ENCODE data around the gene ASIC3.

The ASIC3 gene

DNA sequence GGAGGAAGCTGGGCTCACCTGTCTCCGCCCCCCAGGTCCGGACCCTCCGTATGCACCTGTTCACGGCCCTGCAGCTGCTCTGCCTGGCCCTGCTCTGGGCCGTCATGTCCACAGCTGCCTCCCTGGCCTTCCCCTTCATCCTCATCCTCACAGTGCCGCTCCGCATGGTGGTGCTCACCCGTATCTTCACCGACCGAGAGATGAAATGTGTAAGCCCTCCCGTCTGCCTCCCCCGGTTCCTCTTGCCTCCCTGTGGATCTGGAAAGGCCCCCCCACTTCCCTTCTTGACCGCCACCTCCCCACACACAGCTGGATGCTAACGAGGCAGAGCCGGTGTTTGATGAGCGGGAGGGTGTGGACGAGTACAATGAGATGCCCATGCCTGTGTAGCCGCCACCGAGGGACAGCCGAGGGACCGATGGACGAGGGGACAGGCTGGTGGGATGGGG lies 27.7 kb downstream of the ASIC3 start:
- DNase-seq = no peak

DNA sequence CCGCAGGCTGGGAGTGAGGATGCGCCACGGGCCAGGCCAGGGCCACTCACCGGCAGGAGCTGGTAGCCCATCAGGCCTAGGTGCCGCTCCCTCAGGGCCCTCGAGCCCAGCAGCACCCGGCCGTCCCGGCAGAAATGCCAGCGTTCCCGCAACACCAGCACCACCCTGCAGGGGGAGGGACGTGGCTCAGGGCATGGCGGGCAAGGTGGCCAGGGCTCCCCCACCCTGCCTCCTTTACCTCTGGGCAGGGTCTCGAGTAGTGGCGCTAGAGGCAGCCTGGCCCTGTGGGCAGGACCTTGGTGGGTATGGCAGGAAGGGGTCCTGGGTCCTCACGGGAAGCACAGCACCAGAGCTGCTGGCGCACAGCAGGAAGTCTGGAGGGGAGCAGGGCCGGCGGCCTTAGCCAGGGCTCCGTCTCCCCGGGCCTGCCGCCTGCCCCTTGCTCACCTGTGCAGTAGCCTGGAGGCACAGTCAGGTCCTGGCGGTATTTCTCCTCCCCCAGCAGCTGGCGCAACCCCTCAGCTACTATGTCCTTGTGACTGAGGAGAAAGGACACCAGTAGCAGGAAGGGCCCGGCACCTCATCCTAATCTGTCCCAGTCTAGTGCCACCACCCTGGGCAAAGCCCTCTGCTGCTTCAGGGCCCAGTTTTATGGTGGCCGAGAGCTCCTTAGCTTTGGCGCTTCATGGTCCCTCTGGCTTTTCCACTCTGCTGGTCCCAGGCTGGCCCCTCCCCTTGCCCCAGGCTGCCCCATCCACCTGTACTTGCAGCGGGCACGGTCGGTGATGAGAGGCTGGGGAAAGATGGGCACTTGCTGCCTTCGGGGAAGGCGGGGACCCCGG lies 28.8 kb downstream of the ASIC3 start:
- no peak for DNase-seq

DNA sequence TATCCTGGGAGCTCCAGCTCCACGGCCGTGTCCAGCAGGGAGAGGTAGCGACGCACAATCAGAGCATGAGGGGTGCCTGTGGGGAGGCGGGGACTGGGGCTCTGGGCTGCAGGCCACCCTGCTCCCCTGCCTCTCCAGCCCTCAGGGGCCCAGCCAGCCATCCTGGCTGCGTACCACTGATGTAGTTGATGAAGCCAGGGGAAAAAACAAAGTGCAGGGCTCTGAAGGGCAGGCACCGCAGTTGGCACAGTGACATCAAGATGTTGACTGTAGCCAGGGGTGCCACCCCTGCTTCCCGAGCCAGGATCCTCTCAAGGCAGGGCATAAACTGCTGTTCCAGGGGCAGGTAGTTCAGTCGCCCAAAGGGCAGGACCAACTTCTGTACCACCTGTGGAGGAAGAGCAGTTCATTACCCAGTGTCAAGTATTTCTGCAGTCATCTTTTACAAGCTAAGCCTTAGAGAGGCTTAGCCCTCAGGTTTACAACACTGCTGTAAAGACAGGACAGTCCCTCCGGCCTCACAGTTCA lies 29.4 kb downstream of the ASIC3 start:
- DNase-seq = no peak

DNA sequence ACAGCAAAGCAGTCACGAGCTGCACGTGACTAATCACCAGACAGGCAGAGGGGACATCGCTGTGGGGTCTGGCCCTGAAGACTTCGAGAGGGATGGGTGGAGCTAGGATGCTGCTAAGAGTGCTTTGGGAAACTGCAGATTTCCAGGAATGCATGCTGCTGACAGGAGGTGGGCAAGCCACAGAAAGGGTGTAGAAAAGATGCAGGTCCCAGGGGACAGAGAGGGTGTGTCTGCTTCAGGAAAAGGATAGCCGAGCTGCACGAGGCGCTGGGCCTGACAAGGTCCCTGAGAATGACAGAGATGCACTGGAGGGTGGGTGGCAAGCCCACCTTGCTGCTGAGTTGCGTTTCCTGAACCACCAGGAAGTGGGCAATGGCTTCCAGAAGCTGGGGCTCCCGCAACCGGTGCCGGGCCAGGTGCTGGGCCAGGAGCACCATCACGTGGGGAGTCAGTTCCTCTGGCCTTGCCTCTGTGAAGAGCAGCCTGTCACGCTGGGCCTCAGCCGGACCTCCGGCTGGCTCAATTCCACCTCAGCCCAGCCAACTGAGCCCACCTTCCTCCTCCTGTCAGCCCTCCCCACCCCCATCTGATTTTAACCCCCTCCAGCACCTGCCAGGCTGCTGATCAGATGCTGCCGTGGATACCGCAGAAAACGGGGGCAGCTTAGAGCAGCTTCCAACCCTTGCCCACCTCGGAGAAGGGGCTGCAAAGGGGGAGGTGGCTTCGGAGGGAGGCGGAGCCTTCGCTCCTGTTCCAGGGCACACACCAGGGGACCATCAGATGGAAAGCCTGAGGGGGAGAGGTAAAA lies 30.1 kb downstream of the ASIC3 start:
- no peak for DNase-seq

DNA sequence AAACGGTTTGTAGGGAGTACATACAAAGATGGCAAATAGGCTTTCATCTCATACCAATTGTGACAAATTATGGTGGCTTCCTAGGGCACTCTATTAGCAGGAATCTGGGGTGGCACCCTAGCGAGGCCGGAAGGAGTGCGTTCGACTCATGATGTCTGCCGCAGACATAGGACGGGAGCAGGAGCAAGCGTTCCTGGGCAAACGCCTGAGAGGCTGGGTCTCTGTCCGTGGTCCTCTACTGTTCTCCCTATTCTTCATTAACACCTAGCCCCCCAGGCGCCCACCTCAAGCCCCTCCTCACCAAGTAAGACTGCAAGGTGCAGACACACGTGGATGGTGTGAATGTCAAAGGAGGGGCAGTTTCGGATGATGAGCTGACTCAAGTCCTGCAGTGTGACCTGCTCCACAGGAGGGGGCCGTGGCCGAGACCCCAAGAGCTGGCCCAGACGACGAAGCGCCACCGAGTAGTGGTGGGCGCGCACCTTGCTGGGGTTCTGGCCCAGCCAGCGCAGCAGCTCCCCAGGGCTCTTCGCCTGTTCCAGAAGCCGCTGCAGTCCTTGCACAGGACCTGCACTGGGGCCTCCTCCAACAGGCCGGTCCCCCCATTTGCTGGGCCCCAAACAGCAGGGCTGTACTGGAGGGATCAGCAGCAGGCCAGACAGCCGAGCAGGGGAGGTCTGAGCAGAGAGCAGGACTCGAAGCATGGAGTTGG lies 31.0 kb downstream of the ASIC3 start:
- DNase-seq = no peak

DNA sequence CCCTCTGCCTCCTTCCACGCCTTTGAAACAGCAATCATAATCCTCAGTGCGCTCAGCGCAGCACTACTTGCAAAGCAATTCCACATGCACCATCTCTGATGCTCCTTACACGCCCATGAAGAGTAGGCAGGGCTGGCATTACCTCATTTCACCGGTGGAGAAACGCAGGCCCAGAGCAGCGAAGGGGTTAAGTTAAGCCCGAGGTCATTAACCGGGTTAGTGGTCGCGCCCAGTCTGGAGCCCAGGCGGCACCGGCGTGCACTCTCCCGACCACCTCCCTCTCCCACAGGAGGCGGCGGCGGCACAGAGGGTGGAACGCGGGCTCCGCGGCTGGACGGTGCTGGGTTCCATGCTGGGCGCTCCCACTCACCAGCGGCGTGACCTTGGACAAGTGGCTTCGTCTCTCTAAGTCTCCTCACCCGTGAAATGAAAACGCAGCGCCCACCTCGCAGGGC lies 31.8 kb downstream of the ASIC3 start:
- no peak for DNase-seq

DNA sequence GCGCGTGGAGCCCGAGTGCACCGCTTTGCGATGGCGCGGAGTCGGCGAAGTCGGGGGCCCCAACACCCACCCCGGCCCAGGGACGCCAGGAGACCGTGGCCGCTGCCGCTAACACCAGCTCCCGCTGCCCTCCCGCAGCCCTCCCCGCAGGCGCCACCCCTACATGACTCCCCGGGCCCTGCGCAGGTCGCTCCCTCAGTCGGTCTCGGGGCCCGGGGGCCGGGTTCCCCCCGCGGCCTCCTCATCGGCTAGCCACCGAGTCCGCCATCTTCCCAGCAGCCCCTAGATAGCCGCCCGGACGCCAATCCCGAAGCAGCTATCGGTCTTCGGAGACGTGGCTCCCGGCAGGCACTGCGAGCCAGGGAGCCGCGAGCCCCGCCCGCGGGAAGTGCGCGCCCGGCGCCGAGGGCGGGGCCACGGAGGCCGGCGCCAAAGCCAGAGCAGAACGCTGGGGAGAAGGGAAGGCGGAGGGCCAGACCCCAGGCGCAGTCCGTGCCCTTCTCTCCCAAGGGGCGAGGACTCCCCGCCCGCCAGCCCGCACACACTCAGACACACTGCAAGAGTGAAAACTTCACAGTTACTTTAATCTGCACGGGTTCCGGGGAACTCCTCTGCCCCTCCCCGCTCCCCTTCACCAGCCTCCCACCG lies 32.3 kb downstream of the ASIC3 start, which contains the start of gene FASTK:
Gene FASTK (minus strand): TSS at position 288 of the 648 bp plus-strand sequence. CDS start 43 bp downstream, at position 245.
- peak; percentile 92 for DNase-seq

DNA sequence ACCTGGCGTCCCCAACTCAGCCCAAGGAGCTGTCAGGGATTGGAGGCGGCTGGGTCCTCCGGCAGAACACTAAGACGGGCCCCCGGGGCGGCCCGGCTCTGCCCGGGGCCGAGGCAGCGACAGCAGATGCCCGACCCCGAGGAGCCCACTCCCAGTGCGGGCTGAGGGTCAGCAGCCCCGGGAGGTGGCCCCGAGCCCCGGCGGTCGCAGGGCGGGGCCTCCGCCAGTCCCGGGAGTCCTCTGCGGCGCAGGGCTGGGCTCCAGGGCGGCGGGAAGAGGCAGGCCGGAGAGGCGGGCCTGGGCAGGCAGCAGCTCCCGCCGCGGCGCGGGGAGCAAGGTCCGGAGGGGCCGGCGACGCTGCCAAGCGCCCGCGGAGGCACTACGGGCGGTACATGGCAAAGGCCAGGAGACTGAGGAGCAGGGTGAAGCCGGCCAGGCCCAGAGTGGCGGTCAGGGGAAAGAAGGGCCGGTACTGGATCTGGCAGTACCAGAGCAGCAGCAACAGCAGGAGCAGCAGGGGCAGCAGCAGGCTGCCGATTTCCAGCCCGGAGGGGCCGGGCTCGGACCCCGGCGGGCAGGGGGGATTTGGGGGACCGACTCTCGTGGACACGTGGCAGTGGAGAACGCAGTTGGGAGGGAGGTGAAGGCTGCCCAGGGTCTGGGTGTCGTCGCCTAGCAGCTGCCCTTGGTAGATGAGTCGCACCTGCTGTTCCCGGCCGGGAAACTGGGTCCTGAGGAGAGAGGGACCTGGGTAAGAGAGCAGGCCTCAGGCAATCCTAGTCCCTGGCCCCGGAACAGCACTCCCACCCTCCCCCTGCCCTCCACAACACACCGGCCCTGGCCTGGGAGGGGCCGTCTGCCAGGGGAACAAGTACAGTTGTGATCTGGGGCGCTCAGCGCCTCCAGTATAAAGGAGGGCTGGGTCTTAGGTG lies 33.1 kb downstream of the ASIC3 start:
- DNase-seq = no peak

DNA sequence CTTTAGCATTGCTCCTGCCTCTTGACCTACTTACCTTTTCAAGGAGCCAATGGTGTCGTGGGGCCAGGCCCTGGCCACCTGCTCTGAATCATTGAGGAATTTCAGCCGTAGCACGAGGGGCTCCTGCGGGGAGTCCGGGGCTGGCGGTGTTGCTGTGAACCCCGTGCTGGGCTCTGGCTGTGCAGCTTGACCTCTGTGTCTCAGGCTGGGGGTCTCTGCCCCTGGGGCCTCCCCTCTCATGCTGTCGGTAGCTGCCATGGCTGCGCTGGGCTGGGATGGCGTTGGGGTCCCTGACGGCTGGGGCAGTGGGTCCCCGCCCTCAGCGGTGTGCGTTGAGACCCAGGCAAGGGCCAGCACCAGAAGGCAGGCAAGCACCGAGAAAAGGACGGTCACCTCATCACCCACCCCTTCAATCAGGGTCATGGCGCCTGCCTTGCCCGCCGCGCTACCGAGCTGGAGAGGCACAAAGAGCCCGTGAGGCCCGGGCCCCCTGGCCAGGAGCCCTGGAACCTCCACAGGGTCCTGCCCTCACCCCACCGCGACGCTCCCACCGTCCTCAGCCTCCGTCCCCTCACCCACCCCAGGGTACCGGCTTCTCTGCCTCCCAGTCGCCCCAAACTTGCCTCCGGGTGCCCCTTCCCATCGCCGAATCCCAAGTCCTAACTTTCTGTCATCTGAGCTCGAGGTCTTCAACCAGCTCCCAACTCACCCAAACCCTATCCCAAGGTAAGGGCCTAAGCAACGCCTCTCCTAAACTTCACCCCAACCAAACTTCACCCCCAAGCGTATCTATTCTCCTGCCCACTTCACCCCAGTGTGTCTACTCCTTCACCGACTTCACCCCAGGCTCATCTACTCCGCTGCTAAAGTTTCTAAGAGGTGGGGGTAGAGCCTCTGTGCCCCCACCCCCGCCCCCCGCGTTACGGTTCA lies 34.1 kb downstream of the ASIC3 start:
- DNase-seq = no peak

DNA sequence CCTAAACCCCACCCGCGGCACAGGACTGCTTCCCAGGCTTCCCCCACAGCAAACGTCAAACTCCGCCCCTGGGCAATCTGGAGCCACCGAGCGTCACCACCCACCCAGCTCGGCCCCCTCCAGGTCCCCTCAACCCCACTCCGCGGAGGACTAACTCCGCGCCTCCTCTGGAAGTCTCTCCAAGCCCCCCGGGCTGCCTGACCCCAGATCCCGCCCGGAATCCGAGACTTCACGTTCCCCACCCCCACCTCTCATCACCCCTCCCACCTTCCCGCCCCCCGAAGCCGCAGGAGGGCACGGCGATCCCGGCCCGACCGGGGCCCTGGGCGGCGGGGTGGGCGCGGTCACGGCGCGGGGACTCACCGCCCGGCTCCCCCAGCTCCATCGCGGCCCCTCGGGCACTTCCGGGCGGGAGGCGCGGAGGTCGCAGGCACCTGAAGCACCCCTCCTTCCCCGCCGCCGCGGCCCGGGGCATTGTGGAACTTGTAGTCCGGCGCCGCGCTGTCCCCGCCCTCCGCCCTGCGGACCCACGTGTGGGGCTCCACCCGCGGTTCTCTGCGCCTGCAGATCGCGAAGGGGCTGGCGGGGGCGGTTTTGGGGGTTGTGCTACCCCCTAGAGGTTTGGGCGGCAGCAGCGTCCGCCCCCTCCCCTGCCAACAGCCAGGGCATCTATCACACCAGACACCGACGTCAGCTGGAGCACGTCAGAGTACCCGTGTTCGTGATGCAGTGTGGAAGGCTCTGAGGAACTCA lies 34.9 kb downstream of the ASIC3 start, which contains the start of gene TMUB1:
Gene TMUB1 (minus strand): TSS at position 423 of the 753 bp plus-strand sequence. CDS start 930 bp downstream, outside the sequence.
- peak; percentile 83 for DNase-seq

DNA sequence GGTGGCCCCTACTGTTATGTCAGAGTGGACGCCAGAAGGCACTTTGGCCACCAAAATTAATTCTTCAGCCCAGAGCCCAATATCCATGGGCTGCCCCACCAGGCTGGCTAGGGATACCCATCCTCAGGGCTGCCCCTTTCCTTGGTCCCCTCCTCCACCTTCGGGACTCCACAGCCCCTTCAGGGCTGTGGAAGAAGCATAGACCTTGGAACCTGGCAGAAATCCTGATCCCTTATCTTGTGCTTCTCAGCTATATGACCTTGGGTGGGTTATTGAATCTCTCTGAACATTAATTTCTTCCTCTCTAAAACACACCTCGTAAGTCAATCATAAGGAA lies 35.5 kb downstream of the ASIC3 start:
- no peak for DNase-seq

DNA sequence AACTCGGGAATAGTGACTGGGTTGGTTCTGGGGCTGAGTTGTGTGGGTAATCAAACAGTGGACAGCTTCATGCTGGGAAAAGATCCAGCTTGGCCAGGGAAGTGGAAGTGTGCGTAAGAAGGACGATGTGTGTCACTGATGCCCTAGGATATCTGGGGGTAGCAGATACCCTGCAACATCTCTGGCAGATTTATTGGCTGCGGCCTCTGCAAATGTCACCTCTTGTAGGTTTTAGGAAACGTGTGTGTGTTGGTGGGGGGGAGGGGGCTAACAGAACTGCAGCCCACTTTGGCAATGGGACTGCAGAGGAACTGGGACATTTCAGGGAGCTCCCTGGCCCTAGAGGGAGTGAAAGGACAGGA lies 37.0 kb downstream of the ASIC3 start:
- no peak for DNase-seq

DNA sequence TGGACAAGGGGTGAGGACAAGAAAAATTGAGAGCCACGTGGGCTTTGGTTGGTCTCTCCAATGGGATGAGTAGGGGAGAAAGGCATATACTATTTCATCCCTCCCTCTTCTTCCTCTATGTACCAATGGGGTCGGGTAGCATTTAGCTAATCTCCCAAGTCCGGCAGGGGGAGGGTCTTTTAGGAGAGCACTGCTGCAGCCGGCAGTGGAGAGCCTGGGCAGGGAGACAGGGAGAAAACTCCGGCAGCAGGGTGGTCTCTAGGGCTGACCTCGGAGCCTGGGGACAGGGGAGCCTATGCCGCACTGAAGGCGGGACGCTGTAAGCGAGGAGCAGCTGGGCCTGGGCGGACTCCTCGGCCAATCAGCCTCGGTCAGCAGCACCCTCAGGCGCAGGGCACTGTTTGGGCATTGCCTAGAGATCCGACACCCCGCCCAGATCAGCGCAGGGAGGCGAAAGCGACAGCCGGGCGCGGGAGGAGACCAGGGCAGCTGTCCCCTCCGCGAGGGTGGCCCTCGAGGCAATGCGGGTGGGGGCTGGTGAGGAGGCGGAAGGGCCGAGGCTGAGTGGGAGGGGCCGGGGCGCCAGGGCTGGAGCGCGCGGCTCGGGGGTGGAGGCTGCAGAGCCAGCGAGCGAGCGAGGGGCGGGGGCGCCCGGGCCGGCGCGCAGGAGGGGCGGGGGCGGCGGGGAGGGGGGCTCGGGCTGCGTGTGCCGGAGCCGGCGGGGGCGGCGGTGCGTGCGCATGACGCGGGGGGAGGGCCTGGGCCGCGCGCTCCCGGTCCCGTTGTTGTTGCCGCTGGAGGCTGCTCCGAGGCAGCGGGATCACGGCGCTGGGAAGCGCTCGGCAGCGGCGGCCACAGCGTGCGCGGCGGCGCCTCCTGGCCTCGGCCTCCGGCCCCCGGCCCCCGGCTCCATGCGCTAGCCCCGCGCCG lies 37.6 kb downstream of the ASIC3 start, which contains the start of gene AGAP3:
Gene AGAP3 (plus strand): TSS at position 785 of the 930 bp plus-strand sequence. CDS start 267 bp downstream, outside the sequence.
- peak; percentile 92 for DNase-seq

DNA sequence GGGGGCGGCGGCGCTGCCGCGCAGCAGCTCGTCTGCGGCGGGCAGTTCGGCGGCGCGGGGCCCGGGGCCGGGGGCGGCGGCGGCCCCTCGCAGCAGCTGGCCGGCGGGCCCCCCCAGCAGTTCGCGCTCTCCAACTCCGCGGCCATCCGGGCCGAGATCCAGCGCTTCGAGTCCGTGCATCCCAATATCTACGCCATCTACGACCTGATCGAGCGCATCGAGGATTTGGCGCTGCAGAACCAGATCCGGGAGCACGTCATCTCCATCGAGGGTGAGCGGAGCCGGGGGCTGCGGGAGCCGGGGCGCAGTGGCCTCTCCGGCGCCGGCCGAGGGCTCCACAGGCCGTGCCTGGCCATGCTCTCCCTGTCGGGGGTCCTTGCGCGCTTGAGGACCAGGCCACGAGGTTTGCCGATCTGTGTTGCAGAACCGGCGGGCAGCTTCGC lies 38.5 kb downstream of the ASIC3 start:
- peak; percentile 69 for DNase-seq

DNA sequence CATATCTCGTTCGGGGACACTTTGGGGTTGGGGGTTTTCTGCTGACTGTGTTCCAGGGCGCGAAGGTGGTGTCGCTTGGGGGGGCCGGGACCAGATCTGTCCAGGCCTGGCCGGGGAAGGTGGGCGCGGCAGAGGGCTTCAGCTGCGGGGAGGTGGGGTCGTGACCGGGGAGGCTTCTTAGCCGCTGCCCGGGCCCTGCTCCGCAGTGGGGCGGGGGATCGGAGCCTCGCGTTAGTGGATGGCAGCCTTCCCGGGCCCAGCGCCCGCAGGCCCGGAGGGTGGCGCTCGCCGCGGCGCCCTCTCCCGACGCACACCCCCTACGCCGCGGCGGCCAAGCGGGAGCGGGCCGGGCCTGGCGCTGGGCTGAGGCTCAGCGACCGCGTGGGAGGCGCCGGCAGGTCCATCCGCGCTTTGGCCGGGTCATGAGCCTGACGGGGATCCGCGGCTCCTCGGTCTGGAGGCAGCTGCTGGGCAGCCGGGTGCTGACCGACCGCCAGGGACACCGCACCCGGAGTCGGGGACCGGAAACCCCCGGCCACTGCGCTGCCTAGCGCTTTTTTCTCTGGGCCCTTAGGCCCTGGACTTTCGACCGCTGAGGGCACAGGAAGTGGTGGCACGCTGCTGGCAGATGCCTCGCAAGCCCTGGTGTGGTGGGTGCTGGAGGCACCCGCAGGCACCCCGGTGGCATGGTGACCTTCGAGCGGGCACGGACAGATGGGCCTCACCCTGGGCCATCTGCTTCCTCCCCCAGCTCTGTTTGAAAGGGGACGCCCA lies 39.1 kb downstream of the ASIC3 start:
- DNase-seq = peak; percentile 73

DNA sequence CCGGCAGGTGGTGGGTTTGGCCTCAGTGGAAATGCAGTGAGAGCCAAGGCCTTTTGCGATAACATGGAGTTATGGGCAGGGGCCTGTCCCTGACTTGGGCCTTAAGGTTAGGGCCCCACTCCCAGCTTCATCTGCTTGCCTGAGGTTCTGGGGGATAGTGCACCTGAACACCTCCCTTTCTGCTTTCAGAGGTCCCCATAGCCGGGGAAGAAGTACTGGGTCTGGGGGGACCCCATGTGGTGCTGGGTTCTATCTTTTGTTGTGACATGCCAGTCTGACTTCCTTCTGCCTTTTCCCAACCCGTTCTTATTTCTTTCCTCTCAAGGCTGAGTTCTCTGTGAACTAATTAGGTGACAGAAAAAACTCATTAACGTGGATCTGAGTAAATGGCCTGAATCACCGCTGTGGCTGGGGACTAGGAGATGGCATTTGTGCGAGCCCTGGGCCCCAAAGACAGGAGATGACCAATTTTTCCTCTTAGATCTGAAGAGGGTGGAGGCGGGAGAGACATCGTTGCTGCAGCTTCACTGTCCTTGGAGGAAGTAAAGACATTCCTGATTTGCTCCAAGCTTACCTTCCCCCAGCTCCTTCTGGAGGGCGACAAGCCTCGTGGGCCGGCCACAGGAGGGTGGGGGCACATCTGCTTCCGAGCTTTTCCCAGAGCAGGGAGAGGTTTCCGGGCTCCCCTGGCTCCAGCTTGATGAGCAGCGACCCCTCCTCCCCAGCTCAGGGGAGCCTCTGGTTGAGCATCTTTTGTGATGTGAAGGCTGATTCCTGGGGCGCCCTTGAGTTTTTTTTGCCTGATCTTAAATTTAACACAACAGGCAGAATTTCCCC lies 39.9 kb downstream of the ASIC3 start:
- DNase-seq = no peak

Data from right forelimb (tissue), 1 donor.